Measurements from ENCODE around the gene KIAA0319L. TPM values are rescaled to one million over a fixed set of nuclear protein-coding genes. Genes with fewer than 3 reads are reported as not detected.

KIAA0319L gene
- total RNA-seq, 2 experiments from 2014 or later, result 25.3 to 44.9 TPM

GRCh38 chr1:35568975-35569395 lies 11.8 kb upstream of the KIAA0319L start:
- no peaks in the 10 kb centered on the region for H3K4me1 ChIP-seq (ENCODE audit: insufficient read depth, low read length, poor library complexity, severe bottlenecking)

GRCh38 chr1:35567947-35568558 lies 10.8 kb upstream of the KIAA0319L start:
- Histone ChIP-seq H3K9me3 (ENCODE audit: low read length) (no peaks in the 10 kb centered on the region), H3K4me2 (ENCODE audit: low read length) (no peak overlapping the region), H3K79me2 (ENCODE audit: insufficient read depth, low read depth, low read length) (no peaks in the 10 kb centered on the region), H2AFZ (ENCODE audit: low read length) (no peak overlapping the region), H3K9me2 (ENCODE audit: insufficient read depth, low read length) (no peaks in the 10 kb centered on the region), H3K4me1 (ENCODE audit: insufficient read depth, low read length, poor library complexity, severe bottlenecking) (no peaks in the 10 kb centered on the region), H3K4me3 (ENCODE audit: low read depth, low read length, poor library complexity, severe bottlenecking) (no peak overlapping the region), H3K27ac (ENCODE audit: low read depth, low read length, poor library complexity, severe bottlenecking) (no peak overlapping the region), H3K36me3 (ENCODE audit: insufficient read depth, low read length) (peaks cover 9% of the 10 kb centered on the region; the same call in 1 of the 2 replicates), H4K20me1 (ENCODE audit: insufficient read depth, low read length) (no peaks in the 10 kb centered on the region; the same call in 1 of the 2 replicates)
- intact Hi-C loops (cut with micrococcal nuclease; ENCODE audit: unreplicated experiment), result loop anchor here (5.0 kb wide), 1 partner anchor 366 kb away; no protein-coding TSS in a partner anchor
- no peak for TF ChIP-seq EZH2phosphoT487 (IDR thresholded peaks at IDR 0.05; ENCODE audit: borderline replicate concordance, low read depth, low read length)
- no peak for TF ChIP-seq CTCF (conservative IDR thresholded peaks at IDR 0.05; ENCODE audit: low read length)
- CTCF ChIA-PET (ENCODE audit: unreplicated experiment), result interaction anchor here (0.7 to 1.0 kb wide), 2 partner anchors 10 to 51 kb away, joined by 3 read pairs; no protein-coding TSS in a partner anchor
- no peak for DNase-seq (ENCODE audit: low spot score)
- POLR2A ChIA-PET, result interaction anchor here (1.3 kb wide), 1 partner anchor 12 kb away, joined by 3 read pairs; no protein-coding TSS in a partner anchor
- BruUV-seq (replicated peaks), result no TSS peak

More at GRCh38 chr1:35568975-35569395, 11.8 kb upstream of the KIAA0319L start:
- no peaks in the 10 kb centered on the region; the same call in 1 of the 2 replicates for H4K20me1 ChIP-seq (ENCODE audit: insufficient read depth, low read length)
- peak; percentile 75 for DNase-seq (ENCODE audit: low spot score)
- BruUV-seq (replicated peaks), result no TSS peak
- no peaks in the 10 kb centered on the region for H3K9me2 ChIP-seq (ENCODE audit: insufficient read depth, low read length)
- no peaks in the 10 kb centered on the region for H3K79me2 ChIP-seq (ENCODE audit: insufficient read depth, low read depth, low read length)
- H3K4me2 ChIP-seq (ENCODE audit: low read length), result no peak overlapping the region
- H3K36me3 ChIP-seq (ENCODE audit: insufficient read depth, low read length), result peaks cover 3% of the 10 kb centered on the region; the same call in 1 of the 2 replicates
- H3K9me3 ChIP-seq (ENCODE audit: low read length), result no peaks in the 10 kb centered on the region
- TF ChIP-seq EZH2phosphoT487 (IDR thresholded peaks at IDR 0.05; ENCODE audit: borderline replicate concordance, low read depth, low read length) (no peak), CTCF (conservative IDR thresholded peaks at IDR 0.05; ENCODE audit: low read length) (peak; percentile 96)
- CTCF ChIA-PET (ENCODE audit: unreplicated experiment), result interaction anchor here (0.7 to 1.0 kb wide), 2 partner anchors 9 to 50 kb away, joined by 3 read pairs; no protein-coding TSS in a partner anchor
- intact Hi-C loops (cut with micrococcal nuclease; ENCODE audit: unreplicated experiment), result loop anchor here (1.0 to 5.0 kb wide), 3 partner anchors 146 to 367 kb away; no protein-coding TSS in a partner anchor
- POLR2A ChIA-PET, result interaction anchor here (0.7 to 1.3 kb wide), 3 partner anchors 9 to 206 kb away, joined by 3 read pairs; no protein-coding TSS in a partner anchor
- no peak overlapping the region for H2AFZ ChIP-seq (ENCODE audit: low read length)
- H3K27ac ChIP-seq (ENCODE audit: low read depth, low read length, poor library complexity, severe bottlenecking), result no peak overlapping the region
- H3K4me3 ChIP-seq (ENCODE audit: low read depth, low read length, poor library complexity, severe bottlenecking), result no peak overlapping the region

All from OCI-LY7 (cell line).